ENCODE measurements around the gene TLCD3B.

The TLCD3B gene

GRCh38 chr16:30005341-30006094 is 25.6 kb downstream of the TLCD3B start:
- no peak for DNase-seq (ENCODE audit: low read depth, low spot score)

- DNase-seq (ENCODE audit: low read depth, low spot score): no peak
Measured at GRCh38 chr16:30004811-30005242, 26.2 kb downstream of the TLCD3B start.

- no peak for DNase-seq (ENCODE audit: low read depth, low spot score)
Measured at GRCh38 chr16:30004424-30004776, 26.7 kb downstream of the TLCD3B start.

GRCh38 chr16:30003670-30004423 is 27.2 kb downstream of the TLCD3B start:
- DNase-seq (ENCODE audit: low read depth, low spot score): no peak

GRCh38 chr16:30002614-30003346 is 28.3 kb downstream of the TLCD3B start:
- DNase-seq (ENCODE audit: low read depth, low spot score): no peak

GRCh38 chr16:30000735-30001631 is 30.1 kb downstream of the TLCD3B start:
- DNase-seq (ENCODE audit: low read depth, low spot score): no peak

- no peak for DNase-seq (ENCODE audit: low read depth, low spot score)
Measured at GRCh38 chr16:29999605-30000004, 31.5 kb downstream of the TLCD3B start.

GRCh38 chr16:29996766-29997250 is 34.3 kb downstream of the TLCD3B start:
- DNase-seq (ENCODE audit: low read depth, low spot score): no peak

- peak; percentile 77 for DNase-seq (ENCODE audit: low read depth, low spot score)
Measured at GRCh38 chr16:29995911-29996765, 34.9 kb downstream of the TLCD3B start, which contains the start of gene INO80E. Gene INO80E (plus strand): TSS chr16:29996241. CDS start chr16:29996311, 70 bp downstream.

- DNase-seq (ENCODE audit: low read depth, low spot score): no peak
Measured at GRCh38 chr16:29995324-29995910, 35.7 kb downstream of the TLCD3B start, which contains the start of gene HIRIP3. Gene HIRIP3 (minus strand): TSS chr16:29995617. CDS start chr16:29995605, 12 bp downstream.

GRCh38 chr16:29994600-29995323 is 36.3 kb downstream of the TLCD3B start:
- DNase-seq (ENCODE audit: low read depth, low spot score): no peak

- no peak for DNase-seq (ENCODE audit: low read depth, low spot score)
Measured at GRCh38 chr16:29993903-29994599, 37.0 kb downstream of the TLCD3B start.

GRCh38 chr16:29993191-29993902 is 37.7 kb downstream of the TLCD3B start:
- no peak for DNase-seq (ENCODE audit: low read depth, low spot score)

- no peak for DNase-seq (ENCODE audit: low read depth, low spot score)
Measured at GRCh38 chr16:29992344-29992967, 38.6 kb downstream of the TLCD3B start.

- DNase-seq (ENCODE audit: low read depth, low spot score): no peak
Measured at GRCh38 chr16:29991571-29991904, 39.5 kb downstream of the TLCD3B start.

GRCh38 chr16:29990883-29991570 is 40.0 kb downstream of the TLCD3B start:
- no peak for DNase-seq (ENCODE audit: low read depth, low spot score)

GRCh38 chr16:29990034-29990433 is 41.0 kb downstream of the TLCD3B start:
- no peak for DNase-seq (ENCODE audit: low read depth, low spot score)

Measured in smooth muscle cell of the brain vasculature (primary cell).